Smooth muscle cell (in vitro differentiated cells): ENCODE results near the gene ROM1. TPM values are rescaled to one million over a fixed set of nuclear protein-coding genes. Genes with fewer than 3 reads are reported as not detected.
A peak's percentile ranks its signal among the peaks of the same experiment; 100 is the strongest.

Source experiments
- DNase-seq: peaks from one replicate; lab custom pipeline; 2025; ENCODE audit not compliant: unreplicated experiment; lab: John Stamatoyannopoulos, UW
- H2AFZ ChIP-seq: fragments of 200-600 bp; sonication (generic); 2 replicates; pipeline ENCODE4 v1.6.0; 2016; ENCODE audit warnings: antibody characterized with exemption, low read depth, mild to moderate bottlenecking
- H3F3A ChIP-seq: fragments of 200-600 bp; sonication (generic); 2 replicates; pipeline ENCODE4 v1.6.0; 2017; ENCODE audit warnings: antibody characterized with exemption, low read depth
- H3K27ac ChIP-seq: fragments of 200-600 bp; sonication (generic); 2 replicates; pipeline ENCODE4 v1.5.1; 2016; ENCODE audit warnings: low read depth, mild to moderate bottlenecking
- H3K27me3 ChIP-seq: fragments of 200-600 bp; sonication (generic); 2 replicates; pipeline ENCODE4 v1.6.1; 2016; ENCODE audit warnings: low read depth, mild to moderate bottlenecking
- H3K36me3 ChIP-seq: fragments of 200-600 bp; sonication (generic); 2 replicates; pipeline ENCODE4 v1.5.1; 2016; ENCODE audit warnings: low read depth
- H3K4me1 ChIP-seq: fragments of 200-600 bp; sonication (generic); 2 replicates; pipeline ENCODE4 v1.5.1; 2016; ENCODE audit warnings: low read depth
- H3K4me2 ChIP-seq: fragments of 200-600 bp; sonication (generic); 2 replicates; pipeline ENCODE4 v1.6.0; 2016; ENCODE audit warnings: mild to moderate bottlenecking
- H3K4me3 ChIP-seq: fragments of 200-600 bp; sonication (generic); 2 replicates; pipeline ENCODE4 v1.5.1; 2016; ENCODE audit warnings: mild to moderate bottlenecking
- H3K79me2 ChIP-seq: fragments of 200-600 bp; sonication (generic); 2 replicates; pipeline ENCODE4 v1.6.0; 2016; ENCODE audit warnings: low read depth, mild to moderate bottlenecking
- H3K9ac ChIP-seq: fragments of 200-600 bp; sonication (generic); 2 replicates; pipeline ENCODE4 v1.6.0; 2016; ENCODE audit warnings: low read depth
- H3K9me3 ChIP-seq: fragments of 200-600 bp; sonication (generic); replicated peaks from 2 replicates; pipeline ENCODE4 v1.5.1; 2016; ENCODE audit warnings: low read depth
- H4K20me1 ChIP-seq: fragments of 200-600 bp; sonication (generic); 2 replicates; pipeline ENCODE4 v1.6.0; 2016; ENCODE audit warnings: low read depth
- WGBS: methylation state at CpG from one replicate; pipeline ENCODE4 v1.1.7; 2016; ENCODE audit warnings: low lambda C conversion rate; 5-methylcytosine and 5-hydroxymethylcytosine counted together
- polyA plus RNA-seq: library from polyadenylated mRNA; unstranded; fragments of >200 nt; fragmentation: Nextera tagmentation; extraction: Ambion mirVana; gene quantifications from 2 replicates; pipeline ENCODE4 v1.2.1, GENCODE V29; 2016
- total RNA-seq: library from RNA; depleted of rRNA; stranded (reverse); fragments of >200 nt; gene quantifications from 2 replicates; pipeline ENCODE4 v1.2.3, GENCODE V29; 2014
- TF ChIP-seq, protein P1 (sequence below): fragments of 200-600 bp; sonication (generic); IDR thresholded peaks from 2 replicates; pipeline ENCODE4 v1.5.1; 2017; ENCODE audit warnings: borderline replicate concordance, mild to moderate bottlenecking, antibody characterized with exemption; ENCODE audit not compliant: insufficient read depth, poor library complexity, severe bottlenecking

Gene ROM1
- total and polyA plus RNA-seq, 2 experiments from 2014 or later: 1.4 to 4.0 TPM

DNA sequence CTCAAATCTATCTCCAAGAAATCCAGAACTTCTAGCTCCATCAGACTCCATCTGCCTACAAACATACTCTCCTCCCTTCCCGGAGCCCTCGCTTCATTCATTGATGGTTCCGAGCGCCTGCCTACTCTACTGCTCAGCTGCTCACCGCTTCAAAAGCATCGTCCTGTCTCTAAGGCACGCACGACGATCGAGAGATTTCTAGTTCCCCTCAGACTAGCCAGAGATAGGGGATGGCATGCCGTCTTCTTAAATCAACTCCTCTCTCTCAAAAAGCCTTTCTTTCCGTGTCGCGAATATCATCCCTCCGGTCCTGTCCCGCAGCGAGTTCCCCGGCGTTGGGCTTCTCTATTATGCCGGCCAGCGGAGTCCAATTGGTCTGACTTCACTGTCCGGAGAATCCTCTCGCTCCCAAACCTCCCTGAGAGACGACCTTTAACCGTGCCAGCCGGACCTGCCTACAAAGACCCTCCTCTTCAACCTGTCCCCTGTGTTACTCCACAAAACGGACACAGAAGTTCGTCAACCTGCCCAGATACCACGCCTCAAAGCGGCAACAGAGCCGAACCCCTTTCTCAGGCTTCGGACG, 40.0 kb upstream of the ROM1 start:
- under 1% methylated on average over 33 of the region's 33 CpGs for WGBS
- Histone ChIP-seq H4K20me1 (peaks cover 49% of the 10 kb centered on the region), H3K9me3 (no peaks in the 10 kb centered on the region), H3K4me1 (peaks cover 11% of the 10 kb centered on the region), H3K79me2 (peaks cover 75% of the 10 kb centered on the region), H3K27ac (peak overlapping the region; percentile 79), H3F3A (peaks cover 5% of the 10 kb centered on the region), H3K27me3 (no peaks in the 10 kb centered on the region), H3K36me3 (no peaks in the 10 kb centered on the region), H3K4me2 (peak overlapping the region; percentile 92), H3K9ac (peak overlapping the region; percentile 89), H2AFZ (peak overlapping the region; percentile 84), H3K4me3 (peak overlapping the region; percentile 97)
- TF ChIP-seq, protein P1, sequence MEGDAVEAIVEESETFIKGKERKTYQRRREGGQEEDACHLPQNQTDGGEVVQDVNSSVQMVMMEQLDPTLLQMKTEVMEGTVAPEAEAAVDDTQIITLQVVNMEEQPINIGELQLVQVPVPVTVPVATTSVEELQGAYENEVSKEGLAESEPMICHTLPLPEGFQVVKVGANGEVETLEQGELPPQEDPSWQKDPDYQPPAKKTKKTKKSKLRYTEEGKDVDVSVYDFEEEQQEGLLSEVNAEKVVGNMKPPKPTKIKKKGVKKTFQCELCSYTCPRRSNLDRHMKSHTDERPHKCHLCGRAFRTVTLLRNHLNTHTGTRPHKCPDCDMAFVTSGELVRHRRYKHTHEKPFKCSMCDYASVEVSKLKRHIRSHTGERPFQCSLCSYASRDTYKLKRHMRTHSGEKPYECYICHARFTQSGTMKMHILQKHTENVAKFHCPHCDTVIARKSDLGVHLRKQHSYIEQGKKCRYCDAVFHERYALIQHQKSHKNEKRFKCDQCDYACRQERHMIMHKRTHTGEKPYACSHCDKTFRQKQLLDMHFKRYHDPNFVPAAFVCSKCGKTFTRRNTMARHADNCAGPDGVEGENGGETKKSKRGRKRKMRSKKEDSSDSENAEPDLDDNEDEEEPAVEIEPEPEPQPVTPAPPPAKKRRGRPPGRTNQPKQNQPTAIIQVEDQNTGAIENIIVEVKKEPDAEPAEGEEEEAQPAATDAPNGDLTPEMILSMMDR: no peak
- DNase-seq: no peak

DNA sequence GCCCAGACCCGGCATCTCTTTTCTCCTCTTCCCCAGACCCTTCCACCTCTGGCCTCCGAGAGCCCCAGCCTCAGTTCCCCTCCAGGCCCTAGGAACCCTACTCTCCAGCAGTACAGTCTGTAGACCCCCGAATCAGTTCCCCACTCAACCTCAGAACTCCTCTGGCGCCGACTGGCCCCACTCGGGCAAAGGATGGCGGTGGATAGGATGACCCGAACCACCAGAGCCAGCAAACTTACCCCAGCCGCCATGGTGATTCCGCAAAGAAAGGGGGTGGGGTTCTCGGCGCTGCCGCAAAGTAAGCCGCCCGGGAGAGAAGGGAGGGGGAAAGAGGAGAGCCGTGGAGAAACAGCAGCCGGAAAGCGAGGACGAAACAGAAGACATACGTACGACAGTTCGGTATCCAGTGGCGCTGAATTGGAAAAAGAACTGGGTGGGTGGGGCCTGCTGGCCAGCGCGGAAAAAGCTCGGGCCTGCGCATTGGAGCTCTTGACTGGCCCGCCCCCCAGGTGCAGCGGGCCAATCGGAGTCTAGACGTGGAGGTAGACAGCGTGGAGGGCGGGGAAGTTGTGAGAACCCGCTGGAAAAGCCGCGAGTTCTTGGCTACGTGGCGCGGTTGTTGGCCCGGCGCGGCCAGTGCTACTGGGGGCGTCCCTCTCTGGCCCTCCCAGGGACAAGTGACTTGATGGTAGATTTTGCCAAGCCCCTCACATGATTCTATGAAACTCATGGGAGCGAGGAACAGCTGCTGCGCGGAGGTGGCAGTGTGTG, 39.3 kb upstream of the ROM1 start, which contains the start of gene EEF1G:
Gene EEF1G, minus strand, starts transcription at position 300 of the 771 bp plus-strand sequence. Its CDS starts 49 bp downstream, at position 251.
- peaks cover 5% of the 10 kb centered on the region for H3F3A ChIP-seq
- no peaks in the 10 kb centered on the region for H3K9me3 ChIP-seq
- DNase-seq: peak; percentile 90
- peak within 1 kb of the TSS; percentile 92 for H3K4me2 ChIP-seq
- H3K9ac ChIP-seq: peak within 1 kb of the TSS; percentile 97
- H3K27ac ChIP-seq: peak within 1 kb of the TSS; percentile 94
- H3K4me1 ChIP-seq: peaks cover 11% of the 10 kb centered on the region
- TF ChIP-seq, protein P1: no peak
- peaks cover 70% of the 10 kb centered on the region for H3K79me2 ChIP-seq
- no peaks in the 10 kb centered on the region for H3K27me3 ChIP-seq
- H2AFZ ChIP-seq: peak within 1 kb of the TSS; percentile 84
- no peaks in the 10 kb centered on the region for H3K36me3 ChIP-seq
- WGBS: 1% methylated on average over 46 of the region's 46 CpGs
- H3K4me3 ChIP-seq: peak within 1 kb of the TSS; percentile 97
- peaks cover 44% of the 10 kb centered on the region for H4K20me1 ChIP-seq

DNA sequence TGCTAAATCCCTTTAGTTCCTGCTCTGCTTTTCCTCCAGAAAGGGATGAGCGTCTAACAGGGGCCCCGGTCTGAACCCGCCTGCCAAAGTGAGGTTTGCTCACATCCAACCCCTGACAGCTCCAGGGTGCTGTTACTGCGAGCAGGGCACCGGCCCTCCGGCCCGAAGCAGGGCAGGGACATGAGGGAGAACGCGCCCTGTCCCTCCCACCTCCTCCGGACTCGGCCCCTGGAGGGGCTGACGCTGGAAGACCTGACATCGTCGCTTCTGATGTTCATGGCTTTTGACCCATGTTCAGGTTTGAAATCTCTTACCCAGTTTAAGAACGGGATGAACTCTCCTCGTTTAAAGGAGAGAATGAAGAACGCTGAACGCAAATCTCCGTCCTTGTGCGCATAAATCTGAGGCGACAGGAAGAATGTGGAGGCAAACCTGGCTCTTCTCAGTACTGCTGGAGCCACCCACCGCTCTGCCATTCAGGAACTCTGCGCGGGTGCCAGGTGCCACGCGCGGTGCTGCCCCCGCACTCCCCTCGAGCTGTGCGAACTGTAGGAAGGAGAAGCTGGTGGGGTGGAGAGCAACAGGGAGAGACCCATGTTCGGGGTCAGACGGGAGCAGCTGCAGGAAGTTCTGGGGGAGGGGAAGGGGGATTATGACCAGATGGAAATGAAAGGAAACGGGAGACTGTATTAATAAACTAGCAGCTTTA, 38.5 kb upstream of the ROM1 start:
- Histone ChIP-seq H3K27me3 (no peaks in the 10 kb centered on the region), H3K4me1 (peaks cover 11% of the 10 kb centered on the region), H3K4me2 (peak overlapping the region; percentile 91), H3F3A (peaks cover 5% of the 10 kb centered on the region), H2AFZ (peak overlapping the region; percentile 32), H3K9ac (peak overlapping the region; percentile 97), H3K79me2 (peaks cover 64% of the 10 kb centered on the region), H3K9me3 (no peaks in the 10 kb centered on the region), H4K20me1 (peaks cover 37% of the 10 kb centered on the region), H3K4me3 (peak overlapping the region; percentile 97), H3K27ac (peak overlapping the region; percentile 94), H3K36me3 (no peaks in the 10 kb centered on the region)
- no peak for DNase-seq
- 3% methylated on average over 33 of the region's 33 CpGs for WGBS
- TF ChIP-seq, protein P1: no peak
